GM21529 (cell line): ENCODE data around the gene RNF126.

Experiments used
- ATAC-seq: cut with Tn5 transposase; IDR thresholded peaks from one replicate; pipeline ENCODE4 v1.9.1; 2021; ENCODE audit not compliant: unreplicated experiment

Gene RNF126

GRCh38 chr19:664913-665443, 2.0 kb upstream of the RNF126 start:
- ATAC-seq: no peak

- ATAC-seq: no peak
Measured at GRCh38 chr19:663682-664117, 686 bp upstream of the RNF126 start.

- peak; percentile 6 for ATAC-seq
Measured at GRCh38 chr19:662207-662961, 630 bp downstream of the RNF126 start.

GRCh38 chr19:661427-662196, 1.4 kb downstream of the RNF126 start:
- ATAC-seq: no peak

GRCh38 chr19:660793-661426, 2.1 kb downstream of the RNF126 start:
- ATAC-seq: no peak

GRCh38 chr19:658916-659839, 3.8 kb downstream of the RNF126 start:
- no peak for ATAC-seq

GRCh38 chr19:658059-658839, 4.8 kb downstream of the RNF126 start:
- ATAC-seq: no peak

GRCh38 chr19:657611-658010, 5.4 kb downstream of the RNF126 start:
- ATAC-seq: no peak

- ATAC-seq: no peak
Measured at GRCh38 chr19:656751-657559, 6.1 kb downstream of the RNF126 start.

- ATAC-seq: no peak
Measured at GRCh38 chr19:655691-656090, 7.3 kb downstream of the RNF126 start.

- no peak for ATAC-seq
Measured at GRCh38 chr19:653425-653824, 9.6 kb downstream of the RNF126 start.

- ATAC-seq: no peak
Measured at GRCh38 chr19:652467-653389, 10.3 kb downstream of the RNF126 start.

GRCh38 chr19:651991-652390, 11.0 kb downstream of the RNF126 start:
- no peak for ATAC-seq

GRCh38 chr19:651114-651818, 11.7 kb downstream of the RNF126 start:
- no peak for ATAC-seq

- ATAC-seq: no peak
Measured at GRCh38 chr19:650121-650520, 12.9 kb downstream of the RNF126 start.

- ATAC-seq: no peak
Measured at GRCh38 chr19:648904-649801, 13.9 kb downstream of the RNF126 start.
